Ishikawa (cell line): ENCODE data around the gene SELPLG.

Experiments
- CEBPB ChIP-seq: IDR thresholded peaks from 2 replicates; pipeline ENCODE4 v1.6.1; 2012
- CREB1 ChIP-seq: IDR thresholded peaks from 2 replicates; pipeline ENCODE4 v1.6.1; 2012; ENCODE audit warnings: low read depth
- EGR1 ChIP-seq: IDR thresholded peaks from 2 replicates; pipeline ENCODE4 v1.6.1; 2012
- EP300 ChIP-seq: IDR thresholded peaks from 2 replicates; pipeline ENCODE4 v1.6.1; 2012; ENCODE audit warnings: borderline replicate concordance
- FOXM1 ChIP-seq: IDR thresholded peaks from 2 replicates; pipeline ENCODE4 v1.6.1; 2012; ENCODE audit warnings: low read depth, borderline replicate concordance
- MAX ChIP-seq: IDR thresholded peaks from 2 replicates; pipeline ENCODE4 v1.6.1; 2012
- NFIC ChIP-seq: IDR thresholded peaks from 2 replicates; pipeline ENCODE4 v1.6.1; 2012
- RAD21 ChIP-seq: IDR thresholded peaks from 2 replicates; pipeline ENCODE4 v1.6.1; 2012; ENCODE audit warnings: low read depth
- TAF1 ChIP-seq: IDR thresholded peaks from 2 replicates; pipeline ENCODE4 v1.6.1; 2012; ENCODE audit warnings: low read depth, mild to moderate bottlenecking
- TCF12 ChIP-seq: IDR thresholded peaks from 2 replicates; pipeline ENCODE4 v1.6.1; 2012; ENCODE audit warnings: low read depth
- TEAD4 ChIP-seq: IDR thresholded peaks from 2 replicates; pipeline ENCODE4 v1.6.1; 2012
- YY1 ChIP-seq: IDR thresholded peaks from 2 replicates; pipeline ENCODE4 v1.6.1; 2012; ENCODE audit warnings: low read depth
- ZBTB7A ChIP-seq: IDR thresholded peaks from 2 replicates; pipeline ENCODE4 v1.6.1; 2012; ENCODE audit warnings: low read depth
- TF ChIP-seq, protein P1 (sequence below): IDR thresholded peaks from 2 replicates; pipeline ENCODE4 v1.6.1; 2012; ENCODE audit warnings: low read depth, mild to moderate bottlenecking
- TF ChIP-seq, protein P2 (sequence below): IDR thresholded peaks from 2 replicates; pipeline ENCODE4 v1.6.1; 2012

SELPLG gene

DNA sequence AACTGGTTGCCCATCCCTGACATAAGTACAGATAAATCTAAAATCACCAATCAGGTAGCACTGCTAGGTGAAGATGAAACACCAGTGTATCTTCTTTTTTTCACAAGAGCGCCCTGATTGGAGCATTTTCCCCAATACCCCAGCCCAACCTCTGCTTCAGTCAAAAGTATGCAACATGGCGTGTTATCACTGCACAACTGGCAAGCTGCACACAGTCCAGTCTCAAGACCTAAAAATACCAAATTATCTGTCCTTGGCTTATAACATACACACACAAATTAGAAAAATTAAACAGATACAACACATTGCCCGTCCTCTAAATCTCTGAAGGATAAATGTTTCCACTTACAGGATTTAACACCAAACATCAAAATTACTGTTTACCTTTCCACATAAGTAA lies 20.2 kb upstream of the SELPLG start:
- TF ChIP-seq CEBPB (no peak), EGR1 (no peak), MAX (no peak), EP300 (no peak), YY1 (no peak), NFIC (no peak), ZBTB7A (no peak), TEAD4 (no peak), TAF1 (no peak), CREB1 (no peak), FOXM1 (no peak), TCF12 (no peak)
- TF ChIP-seq, protein P1, sequence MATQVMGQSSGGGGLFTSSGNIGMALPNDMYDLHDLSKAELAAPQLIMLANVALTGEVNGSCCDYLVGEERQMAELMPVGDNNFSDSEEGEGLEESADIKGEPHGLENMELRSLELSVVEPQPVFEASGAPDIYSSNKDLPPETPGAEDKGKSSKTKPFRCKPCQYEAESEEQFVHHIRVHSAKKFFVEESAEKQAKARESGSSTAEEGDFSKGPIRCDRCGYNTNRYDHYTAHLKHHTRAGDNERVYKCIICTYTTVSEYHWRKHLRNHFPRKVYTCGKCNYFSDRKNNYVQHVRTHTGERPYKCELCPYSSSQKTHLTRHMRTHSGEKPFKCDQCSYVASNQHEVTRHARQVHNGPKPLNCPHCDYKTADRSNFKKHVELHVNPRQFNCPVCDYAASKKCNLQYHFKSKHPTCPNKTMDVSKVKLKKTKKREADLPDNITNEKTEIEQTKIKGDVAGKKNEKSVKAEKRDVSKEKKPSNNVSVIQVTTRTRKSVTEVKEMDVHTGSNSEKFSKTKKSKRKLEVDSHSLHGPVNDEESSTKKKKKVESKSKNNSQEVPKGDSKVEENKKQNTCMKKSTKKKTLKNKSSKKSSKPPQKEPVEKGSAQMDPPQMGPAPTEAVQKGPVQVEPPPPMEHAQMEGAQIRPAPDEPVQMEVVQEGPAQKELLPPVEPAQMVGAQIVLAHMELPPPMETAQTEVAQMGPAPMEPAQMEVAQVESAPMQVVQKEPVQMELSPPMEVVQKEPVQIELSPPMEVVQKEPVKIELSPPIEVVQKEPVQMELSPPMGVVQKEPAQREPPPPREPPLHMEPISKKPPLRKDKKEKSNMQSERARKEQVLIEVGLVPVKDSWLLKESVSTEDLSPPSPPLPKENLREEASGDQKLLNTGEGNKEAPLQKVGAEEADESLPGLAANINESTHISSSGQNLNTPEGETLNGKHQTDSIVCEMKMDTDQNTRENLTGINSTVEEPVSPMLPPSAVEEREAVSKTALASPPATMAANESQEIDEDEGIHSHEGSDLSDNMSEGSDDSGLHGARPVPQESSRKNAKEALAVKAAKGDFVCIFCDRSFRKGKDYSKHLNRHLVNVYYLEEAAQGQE = no peak
- TF ChIP-seq, protein P2, sequence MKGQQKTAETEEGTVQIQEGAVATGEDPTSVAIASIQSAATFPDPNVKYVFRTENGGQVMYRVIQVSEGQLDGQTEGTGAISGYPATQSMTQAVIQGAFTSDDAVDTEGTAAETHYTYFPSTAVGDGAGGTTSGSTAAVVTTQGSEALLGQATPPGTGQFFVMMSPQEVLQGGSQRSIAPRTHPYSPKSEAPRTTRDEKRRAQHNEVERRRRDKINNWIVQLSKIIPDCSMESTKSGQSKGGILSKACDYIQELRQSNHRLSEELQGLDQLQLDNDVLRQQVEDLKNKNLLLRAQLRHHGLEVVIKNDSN = no peak

DNA sequence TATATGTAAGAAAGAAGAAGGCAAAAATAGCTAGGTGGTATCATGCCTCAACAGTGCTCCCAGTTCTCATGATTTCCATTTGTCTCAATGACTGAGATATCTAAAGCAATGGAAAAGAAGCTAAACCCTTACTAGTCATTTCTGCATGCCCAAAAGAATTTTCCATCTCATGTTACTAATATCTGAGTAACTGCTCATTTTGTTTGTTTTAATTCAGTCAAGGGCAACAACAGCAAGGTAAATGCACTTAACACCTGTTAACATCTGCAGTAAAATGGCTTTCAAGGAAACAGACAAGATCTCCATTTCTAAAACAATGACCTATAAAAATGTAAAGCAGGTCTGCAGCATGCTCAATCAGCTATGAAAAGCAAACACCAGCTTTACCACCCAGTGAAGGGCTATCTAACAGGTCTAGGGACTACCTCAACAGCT lies 19.4 kb upstream of the SELPLG start:
- TF ChIP-seq ZBTB7A (no peak), NFIC (peak; percentile 58; the same call in 1 of the 2 replicates), YY1 (no peak), RAD21 (no peak), EGR1 (no peak), EP300 (peak; percentile 93), CREB1 (no peak), MAX (peak; percentile 27; the same call in 1 of the 2 replicates), FOXM1 (peak; percentile 79), TAF1 (no peak), TCF12 (peak; percentile 95), CEBPB (no peak), TEAD4 (peak; percentile 83)
- TF ChIP-seq, protein P2 = no peak
- TF ChIP-seq, protein P1 = no peak

GRCh38 chr12:108650083-108650482 lies 16.4 kb upstream of the SELPLG start:
- TF ChIP-seq, protein P1 = no peak
- TF ChIP-seq YY1 = no peak
- TF ChIP-seq ZBTB7A = no peak
- TF ChIP-seq TCF12 = no peak
- TF ChIP-seq FOXM1 = no peak
- TF ChIP-seq, protein P2 = no peak
- no peak for TF ChIP-seq NFIC
- no peak for TF ChIP-seq EGR1
- no peak for TF ChIP-seq CEBPB
- no peak for TF ChIP-seq TAF1
- no peak for TF ChIP-seq CREB1
- TF ChIP-seq TEAD4 = no peak

DNA sequence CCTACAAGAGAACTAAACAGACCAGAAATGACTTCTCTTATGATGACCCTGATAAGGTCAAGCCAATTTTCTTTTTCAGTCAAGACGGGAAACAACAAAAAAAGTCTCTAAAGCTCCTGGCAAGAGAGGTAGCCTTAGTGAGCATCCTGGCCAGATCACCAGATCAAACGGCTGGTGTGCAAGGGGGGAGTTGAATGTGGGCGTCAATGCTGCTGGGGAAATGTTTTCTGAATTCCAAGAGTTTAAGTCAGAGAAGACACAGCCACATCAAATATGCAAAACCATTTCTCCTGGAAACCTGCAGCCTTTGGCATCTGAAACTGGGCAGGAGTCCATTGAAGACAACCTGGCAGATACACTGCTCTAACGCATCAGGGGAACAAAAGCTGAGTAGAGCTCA lies 16.0 kb upstream of the SELPLG start:
- no peak for TF ChIP-seq CEBPB
- TF ChIP-seq TEAD4 = no peak
- TF ChIP-seq, protein P2 = no peak
- no peak for TF ChIP-seq RAD21
- TF ChIP-seq, protein P1 = no peak
- TF ChIP-seq TAF1 = no peak
- no peak for TF ChIP-seq NFIC
- TF ChIP-seq MAX = no peak
- TF ChIP-seq TCF12 = no peak
